SKM-1 (cell line): ENCODE data around the gene DYSF.
A peak's percentile ranks its signal among the peaks of the same experiment; 100 is the strongest.
"Not testable (repeated sequence)": the region's sequence is repeated elsewhere in the genome, so short reads cannot be mapped to it uniquely, and the experiment has no call there.

Experiments used
- DNase-seq: peaks from one replicate; lab custom pipeline; 2025; ENCODE audit not compliant: unreplicated experiment; lab: John Stamatoyannopoulos, UW

The DYSF gene

GRCh38 chr2:71453404-71454220, at the start of gene DYSF:
DYSF (plus strand) TSS chr2:71453561.
- no peak for DNase-seq

GRCh38 chr2:71409611-71410010, 43.8 kb upstream of the DYSF start:
- DNase-seq, result no peak

- no peak for DNase-seq
Observed at GRCh38 chr2:71410696-71411095, 42.7 kb upstream of the DYSF start.

- DNase-seq, result not testable (repeated sequence)
Observed at GRCh38 chr2:71416866-71417265, 36.5 kb upstream of the DYSF start.

GRCh38 chr2:71417300-71418202, 35.8 kb upstream of the DYSF start:
- DNase-seq, result no peak

- DNase-seq, result no peak
Observed at GRCh38 chr2:71419145-71419544, 34.2 kb upstream of the DYSF start.

GRCh38 chr2:71419976-71420375, 33.4 kb upstream of the DYSF start:
- DNase-seq, result no peak

- no peak for DNase-seq
Observed at GRCh38 chr2:71422786-71423185, 30.6 kb upstream of the DYSF start.

- no peak for DNase-seq
Observed at GRCh38 chr2:71423817-71424420, 29.4 kb upstream of the DYSF start.

- DNase-seq, result no peak
Observed at GRCh38 chr2:71426721-71427120, 26.6 kb upstream of the DYSF start.

- DNase-seq, result no peak
Observed at GRCh38 chr2:71428472-71429383, 24.6 kb upstream of the DYSF start.

- DNase-seq, result not testable (repeated sequence)
Observed at GRCh38 chr2:71445142-71445541, 8.2 kb upstream of the DYSF start.

- DNase-seq, result no peak
Observed at GRCh38 chr2:71446505-71446904, 6.9 kb upstream of the DYSF start.

- DNase-seq, result no peak
Observed at GRCh38 chr2:71449343-71449742, 4.0 kb upstream of the DYSF start.

GRCh38 chr2:71451705-71452104, 1.7 kb upstream of the DYSF start:
- DNase-seq, result no peak

- peak; percentile 87 for DNase-seq
Observed at GRCh38 chr2:71452565-71452964, 796 bp upstream of the DYSF start.

- no peak for DNase-seq
Observed at GRCh38 chr2:71454221-71455010, 1.1 kb downstream of the DYSF start.

- DNase-seq, result no peak
Observed at GRCh38 chr2:71455011-71455740, 1.8 kb downstream of the DYSF start.
